ENCODE data around the gene OR13J1. TPM values are rescaled to one million over a fixed set of nuclear protein-coding genes. Genes with fewer than 3 reads are reported as not detected.

OR13J1 gene
- total and polyA plus RNA-seq, 2 experiments from 2014 or later, result 0.15 TPM; not detected in 1

DNA sequence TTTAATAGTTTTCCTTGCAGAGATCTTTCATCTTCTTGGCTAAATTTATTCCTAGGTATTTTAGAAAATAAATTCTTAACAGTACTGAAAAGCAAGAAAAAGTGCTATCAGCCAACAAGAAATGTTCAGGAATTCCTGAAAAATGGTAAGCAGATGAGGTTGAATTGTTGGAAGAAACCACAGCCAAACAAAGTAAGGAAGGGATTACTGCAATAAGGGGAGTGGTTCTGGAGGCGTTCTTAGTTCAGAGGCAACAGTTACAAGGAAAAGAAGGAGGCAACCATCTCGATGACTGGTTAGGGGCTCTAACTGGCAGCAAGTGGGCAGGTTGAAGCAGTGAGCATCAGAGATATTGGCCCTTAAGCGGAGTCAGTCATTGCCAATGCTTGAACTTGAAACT, 12.8 kb upstream of the OR13J1 start (continued):
- TF ChIP-seq, protein P1, sequence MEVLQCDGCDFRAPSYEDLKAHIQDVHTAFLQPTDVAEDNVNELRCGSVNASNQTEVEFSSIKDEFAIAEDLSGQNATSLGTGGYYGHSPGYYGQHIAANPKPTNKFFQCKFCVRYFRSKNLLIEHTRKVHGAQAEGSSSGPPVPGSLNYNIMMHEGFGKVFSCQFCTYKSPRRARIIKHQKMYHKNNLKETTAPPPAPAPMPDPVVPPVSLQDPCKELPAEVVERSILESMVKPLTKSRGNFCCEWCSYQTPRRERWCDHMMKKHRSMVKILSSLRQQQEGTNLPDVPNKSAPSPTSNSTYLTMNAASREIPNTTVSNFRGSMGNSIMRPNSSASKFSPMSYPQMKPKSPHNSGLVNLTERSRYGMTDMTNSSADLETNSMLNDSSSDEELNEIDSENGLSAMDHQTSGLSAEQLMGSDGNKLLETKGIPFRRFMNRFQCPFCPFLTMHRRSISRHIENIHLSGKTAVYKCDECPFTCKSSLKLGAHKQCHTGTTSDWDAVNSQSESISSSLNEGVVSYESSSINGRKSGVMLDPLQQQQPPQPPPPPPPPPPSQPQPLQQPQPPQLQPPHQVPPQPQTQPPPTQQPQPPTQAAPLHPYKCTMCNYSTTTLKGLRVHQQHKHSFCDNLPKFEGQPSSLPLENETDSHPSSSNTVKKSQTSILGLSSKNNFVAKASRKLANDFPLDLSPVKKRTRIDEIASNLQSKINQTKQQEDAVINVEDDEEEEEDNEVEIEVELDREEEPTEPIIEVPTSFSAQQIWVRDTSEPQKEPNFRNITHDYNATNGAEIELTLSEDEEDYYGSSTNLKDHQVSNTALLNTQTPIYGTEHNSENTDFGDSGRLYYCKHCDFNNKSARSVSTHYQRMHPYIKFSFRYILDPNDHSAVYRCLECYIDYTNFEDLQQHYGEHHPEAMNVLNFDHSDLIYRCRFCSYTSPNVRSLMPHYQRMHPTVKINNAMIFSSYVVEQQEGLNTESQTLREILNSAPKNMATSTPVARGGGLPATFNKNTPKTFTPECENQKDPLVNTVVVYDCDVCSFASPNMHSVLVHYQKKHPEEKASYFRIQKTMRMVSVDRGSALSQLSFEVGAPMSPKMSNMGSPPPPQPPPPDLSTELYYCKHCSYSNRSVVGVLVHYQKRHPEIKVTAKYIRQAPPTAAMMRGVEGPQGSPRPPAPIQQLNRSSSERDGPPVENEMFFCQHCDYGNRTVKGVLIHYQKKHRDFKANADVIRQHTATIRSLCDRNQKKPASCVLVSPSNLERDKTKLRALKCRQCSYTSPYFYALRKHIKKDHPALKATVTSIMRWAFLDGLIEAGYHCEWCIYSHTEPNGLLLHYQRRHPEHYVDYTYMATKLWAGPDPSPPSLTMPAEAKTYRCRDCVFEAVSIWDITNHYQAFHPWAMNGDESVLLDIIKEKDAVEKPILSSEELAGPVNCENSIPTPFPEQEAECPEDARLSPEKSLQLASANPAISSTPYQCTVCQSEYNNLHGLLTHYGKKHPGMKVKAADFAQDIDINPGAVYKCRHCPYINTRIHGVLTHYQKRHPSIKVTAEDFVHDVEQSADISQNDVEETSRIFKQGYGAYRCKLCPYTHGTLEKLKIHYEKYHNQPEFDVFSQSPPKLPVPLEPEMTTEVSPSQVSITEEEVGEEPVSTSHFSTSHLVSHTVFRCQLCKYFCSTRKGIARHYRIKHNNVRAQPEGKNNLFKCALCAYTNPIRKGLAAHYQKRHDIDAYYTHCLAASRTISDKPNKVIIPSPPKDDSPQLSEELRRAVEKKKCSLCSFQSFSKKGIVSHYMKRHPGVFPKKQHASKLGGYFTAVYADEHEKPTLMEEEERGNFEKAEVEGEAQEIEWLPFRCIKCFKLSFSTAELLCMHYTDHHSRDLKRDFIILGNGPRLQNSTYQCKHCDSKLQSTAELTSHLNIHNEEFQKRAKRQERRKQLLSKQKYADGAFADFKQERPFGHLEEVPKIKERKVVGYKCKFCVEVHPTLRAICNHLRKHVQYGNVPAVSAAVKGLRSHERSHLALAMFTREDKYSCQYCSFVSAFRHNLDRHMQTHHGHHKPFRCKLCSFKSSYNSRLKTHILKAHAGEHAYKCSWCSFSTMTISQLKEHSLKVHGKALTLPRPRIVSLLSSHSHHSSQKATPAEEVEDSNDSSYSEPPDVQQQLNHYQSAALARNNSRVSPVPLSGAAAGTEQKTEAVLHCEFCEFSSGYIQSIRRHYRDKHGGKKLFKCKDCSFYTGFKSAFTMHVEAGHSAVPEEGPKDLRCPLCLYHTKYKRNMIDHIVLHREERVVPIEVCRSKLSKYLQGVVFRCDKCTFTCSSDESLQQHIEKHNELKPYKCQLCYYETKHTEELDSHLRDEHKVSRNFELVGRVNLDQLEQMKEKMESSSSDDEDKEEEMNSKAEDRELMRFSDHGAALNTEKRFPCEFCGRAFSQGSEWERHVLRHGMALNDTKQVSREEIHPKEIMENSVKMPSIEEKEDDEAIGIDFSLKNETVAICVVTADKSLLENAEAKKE (CRISPR knock-in tag; IDR thresholded peaks at IDR 0.05), result no peak
- TF ChIP-seq POLR2AphosphoS5 (IDR thresholded peaks at IDR 0.05; ENCODE audit: low read depth) (no peak), ZNF114 (CRISPR knock-in tag; IDR thresholded peaks at IDR 0.05) (no peak)

DNA sequence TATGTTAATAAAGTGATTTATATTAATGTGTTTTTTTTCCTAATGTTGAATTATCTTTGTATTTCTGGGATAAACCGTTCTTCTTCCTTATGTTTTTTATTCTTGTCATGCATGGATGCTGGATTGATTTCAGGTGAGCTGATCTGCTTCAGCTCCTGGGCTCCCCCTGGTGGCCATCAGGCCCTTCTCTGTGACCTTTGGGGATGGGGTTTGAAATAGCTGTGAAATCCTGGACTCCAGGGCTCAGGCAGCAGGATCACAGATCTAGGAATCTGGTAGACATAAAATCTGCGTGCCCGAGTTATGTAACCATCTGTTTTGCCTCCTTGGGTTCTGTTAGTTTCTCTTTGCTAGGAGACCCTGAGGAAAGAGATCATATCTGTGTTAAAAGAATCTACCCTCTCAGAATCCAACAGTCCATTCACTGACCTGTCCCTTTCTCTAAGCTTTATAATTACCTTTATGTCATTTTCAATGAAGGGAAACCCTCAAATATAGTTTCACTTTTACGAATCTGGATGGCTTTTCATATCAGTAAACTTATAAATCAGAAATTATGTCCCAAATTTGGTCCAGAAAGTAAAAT, 12.2 kb upstream of the OR13J1 start:
- Histone ChIP-seq H3F3A (replicated peaks; ENCODE audit: low read depth) (no peaks in the 10 kb centered on the region), H3K27me3 (ENCODE audit: insufficient read depth) (no peaks in the 10 kb centered on the region), H3K4me1 (ENCODE audit: insufficient read depth) (no peaks in the 10 kb centered on the region), H2AFZ (no peak overlapping the region), H4K20me1 (replicated peaks; ENCODE audit: insufficient read depth) (no peaks in the 10 kb centered on the region), H3K4me3 (no peak overlapping the region), H3K4me2 (no peak overlapping the region), H3K9me2 (ENCODE audit: insufficient read depth) (no peaks in the 10 kb centered on the region), H3K36me3 (ENCODE audit: insufficient read depth) (no peaks in the 10 kb centered on the region), H3K79me2 (replicated peaks; ENCODE audit: insufficient read depth) (no peaks in the 10 kb centered on the region), H3K27ac (ENCODE audit: low read depth) (no peak overlapping the region)
- Mint-ChIP-seq H3K4me1 (peaks cover 3% of the 10 kb centered on the region), H3K9me3 (peaks cover 4% of the 10 kb centered on the region), H3K36me3 (ENCODE audit: low read depth) (no peaks in the 10 kb centered on the region), H3K4me3 (no peak overlapping the region), H3K27me3 (ENCODE audit: insufficient read depth, low read depth, poor library complexity) (peaks cover 10% of the 10 kb centered on the region), H3K27ac (no peak overlapping the region)
- TF ChIP-seq CREB1 (CRISPR knock-in tag; IDR thresholded peaks at IDR 0.05; ENCODE audit: low read depth), result no peak
- TF ChIP-seq, protein P2, sequence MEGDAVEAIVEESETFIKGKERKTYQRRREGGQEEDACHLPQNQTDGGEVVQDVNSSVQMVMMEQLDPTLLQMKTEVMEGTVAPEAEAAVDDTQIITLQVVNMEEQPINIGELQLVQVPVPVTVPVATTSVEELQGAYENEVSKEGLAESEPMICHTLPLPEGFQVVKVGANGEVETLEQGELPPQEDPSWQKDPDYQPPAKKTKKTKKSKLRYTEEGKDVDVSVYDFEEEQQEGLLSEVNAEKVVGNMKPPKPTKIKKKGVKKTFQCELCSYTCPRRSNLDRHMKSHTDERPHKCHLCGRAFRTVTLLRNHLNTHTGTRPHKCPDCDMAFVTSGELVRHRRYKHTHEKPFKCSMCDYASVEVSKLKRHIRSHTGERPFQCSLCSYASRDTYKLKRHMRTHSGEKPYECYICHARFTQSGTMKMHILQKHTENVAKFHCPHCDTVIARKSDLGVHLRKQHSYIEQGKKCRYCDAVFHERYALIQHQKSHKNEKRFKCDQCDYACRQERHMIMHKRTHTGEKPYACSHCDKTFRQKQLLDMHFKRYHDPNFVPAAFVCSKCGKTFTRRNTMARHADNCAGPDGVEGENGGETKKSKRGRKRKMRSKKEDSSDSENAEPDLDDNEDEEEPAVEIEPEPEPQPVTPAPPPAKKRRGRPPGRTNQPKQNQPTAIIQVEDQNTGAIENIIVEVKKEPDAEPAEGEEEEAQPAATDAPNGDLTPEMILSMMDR (conservative IDR thresholded peaks at IDR 0.05; ENCODE audit: low read depth in 2 of 2), result peak; percentile 96 to 100
- DNase-seq (ENCODE audit: low spot score), result peak; percentile 91
- peak; percentile 96 for ATAC-seq

All from GM23338 (cell line).